GM21619 (cell line): ENCODE measurements around the gene LYRM9.
"Not testable (repeated sequence)": the region's sequence is repeated elsewhere in the genome, so short reads cannot be mapped to it uniquely, and the experiment has no call there.

ENCODE experiments used
- ATAC-seq: cut with Tn5 transposase; IDR thresholded peaks from one replicate; pipeline ENCODE4 v1.9.1; 2021; ENCODE audit not compliant: unreplicated experiment

LYRM9 gene

GRCh38 chr17:27845264-27846041 lies 47.7 kb downstream of the LYRM9 start:
- no peak for ATAC-seq

- no peak for ATAC-seq
These were observed 52.5 kb downstream of the LYRM9 start for GRCh38 chr17:27840688-27841087.

DNA sequence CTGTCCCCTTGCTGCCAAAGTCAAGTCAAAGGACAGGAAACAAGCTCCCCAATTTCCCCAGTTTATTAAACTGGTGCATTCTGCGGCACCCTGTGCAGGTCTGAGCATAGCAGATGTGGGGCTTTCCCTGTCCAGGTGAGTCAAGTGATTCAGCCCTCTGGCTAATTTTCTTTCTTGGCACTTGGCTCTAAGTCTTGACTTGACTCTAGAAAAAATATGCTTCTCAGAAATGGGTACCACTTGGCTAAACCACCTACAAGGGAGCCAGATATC lies 52.8 kb downstream of the LYRM9 start:
- ATAC-seq, result not testable (repeated sequence)

DNA sequence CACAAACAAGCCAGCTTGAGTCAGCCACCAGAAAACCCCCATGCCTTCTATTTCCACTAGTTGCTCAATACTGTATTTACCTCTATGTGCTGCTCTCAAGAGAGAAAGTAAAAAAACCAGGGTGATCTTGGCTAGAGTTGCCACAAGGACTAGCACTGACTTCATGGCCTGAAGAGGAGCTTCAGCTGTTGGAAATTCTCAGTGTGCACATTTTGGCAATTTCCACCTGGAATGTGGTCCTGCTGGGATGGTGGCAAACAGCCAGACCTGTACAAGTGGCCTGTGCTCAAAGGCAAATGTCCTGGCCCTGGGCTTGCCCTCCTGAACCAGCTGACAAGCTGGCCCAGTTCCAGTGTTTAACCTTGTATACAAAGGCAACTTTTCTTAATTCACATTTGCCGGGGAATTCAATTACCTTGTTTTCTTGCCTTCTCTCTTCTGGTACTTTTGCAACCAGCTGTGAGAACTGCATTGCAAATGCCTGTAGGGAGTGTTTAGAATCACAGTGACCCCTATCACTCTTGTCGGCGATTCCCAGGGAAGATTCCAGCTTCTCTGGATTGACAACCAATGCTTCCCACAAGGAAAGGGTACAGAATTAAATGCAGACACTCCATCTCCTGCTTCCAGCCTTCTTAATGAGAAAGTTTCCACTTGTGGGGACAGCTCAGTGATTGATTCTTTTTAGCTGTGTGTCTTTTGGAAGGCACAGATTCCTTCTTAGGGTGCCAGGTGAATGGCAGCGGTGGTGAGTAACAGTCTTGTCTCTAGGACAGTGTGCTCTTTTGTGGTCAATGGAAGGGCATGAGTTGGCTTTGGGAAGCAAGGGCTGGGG lies 53.4 kb downstream of the LYRM9 start:
- not testable (repeated sequence) for ATAC-seq

GRCh38 chr17:27838607-27839006 lies 54.6 kb downstream of the LYRM9 start:
- not testable (repeated sequence) for ATAC-seq

DNA sequence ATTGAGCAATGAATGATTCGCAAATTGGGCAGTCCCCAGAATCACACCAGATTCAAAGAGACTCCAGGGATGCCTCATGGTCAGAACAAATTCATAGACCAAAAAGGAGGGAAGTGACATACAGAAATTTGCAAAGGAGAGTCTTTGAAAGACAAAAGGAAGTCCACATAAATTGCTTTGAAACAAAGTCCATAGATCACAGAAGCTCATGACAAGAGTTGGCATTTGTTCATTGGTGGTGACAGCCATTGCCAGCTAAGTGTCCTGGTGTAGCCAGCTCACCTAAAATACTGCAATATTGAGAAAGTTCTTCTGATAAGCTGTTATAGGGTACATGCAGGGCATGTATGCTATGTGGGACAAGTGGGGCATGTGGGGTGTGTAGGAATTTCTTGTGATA lies 55.4 kb downstream of the LYRM9 start:
- not testable (repeated sequence) for ATAC-seq

DNA sequence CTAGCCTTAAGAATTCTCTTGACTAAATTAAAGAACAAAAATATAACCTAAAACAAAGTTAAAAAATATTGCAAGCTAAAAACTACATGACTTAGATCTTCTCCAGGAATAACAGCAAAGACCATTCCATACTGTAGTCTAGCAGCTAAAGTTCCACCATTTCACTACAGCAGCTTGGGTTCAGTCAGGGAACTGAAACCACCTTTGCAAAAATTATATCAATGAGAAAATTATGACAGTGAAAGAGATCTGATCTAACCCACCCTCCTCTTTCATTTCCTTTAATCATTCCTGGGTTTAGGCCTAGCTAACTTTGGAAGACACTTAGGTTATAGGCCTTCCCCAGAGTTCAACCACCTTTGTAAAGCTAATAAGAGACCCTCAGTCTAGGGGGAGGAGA lies 56.5 kb downstream of the LYRM9 start:
- ATAC-seq, result no peak

DNA sequence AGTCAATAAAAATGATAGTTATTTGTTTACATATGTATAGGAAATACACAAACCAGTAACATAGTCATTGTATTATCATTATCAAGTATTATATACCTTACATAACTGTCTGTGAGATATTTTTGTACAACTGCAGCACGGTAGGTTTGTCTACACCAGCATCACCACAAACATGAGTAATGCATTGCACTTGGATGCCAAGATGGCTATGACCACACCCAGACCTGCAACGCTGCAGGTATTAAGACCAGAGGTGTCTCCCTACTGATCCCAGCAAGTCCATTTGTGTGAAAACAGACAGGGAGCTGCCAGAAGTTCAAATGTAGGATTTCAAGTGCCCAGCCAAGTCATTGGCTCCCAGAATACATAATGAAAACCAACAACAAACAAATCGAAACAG lies 58.6 kb downstream of the LYRM9 start:
- no peak for ATAC-seq

- no peak for ATAC-seq
These were observed 60.3 kb downstream of the LYRM9 start for GRCh38 chr17:27832831-27833230.

GRCh38 chr17:27829888-27830287 lies 63.3 kb downstream of the LYRM9 start:
- not testable (repeated sequence) for ATAC-seq

DNA sequence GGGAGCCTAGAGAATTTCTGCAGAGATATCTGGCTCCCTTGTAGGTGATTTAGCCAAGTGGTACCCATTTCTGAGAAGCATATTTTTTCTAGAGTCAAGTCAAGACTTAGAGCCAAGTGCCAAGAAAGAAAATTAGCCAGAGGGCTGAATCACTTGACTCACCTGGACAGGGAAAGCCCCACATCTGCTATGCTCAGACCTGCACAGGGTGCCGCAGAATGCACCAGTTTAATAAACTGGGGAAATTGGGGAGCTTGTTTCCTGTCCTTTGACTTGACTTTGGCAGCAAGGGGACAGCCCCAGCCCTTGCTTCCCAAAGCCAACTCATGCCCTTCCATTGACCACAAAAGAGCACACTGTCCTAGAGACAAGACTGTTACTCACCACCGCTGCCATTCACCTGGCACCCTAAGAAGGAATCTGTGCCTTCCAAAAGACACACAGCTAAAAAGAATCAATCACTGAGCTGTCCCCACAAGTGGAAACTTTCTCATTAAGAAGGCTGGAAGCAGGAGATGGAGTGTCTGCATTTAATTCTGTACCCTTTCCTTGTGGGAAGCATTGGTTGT lies 63.9 kb downstream of the LYRM9 start:
- ATAC-seq, result not testable (repeated sequence)
